GM21737 (cell line): ENCODE data around the gene RTL1.

Experiments used
- ATAC-seq: cut with Tn5 transposase; IDR thresholded peaks from one replicate; pipeline ENCODE4 v1.9.1; 2021; ENCODE audit warnings: mild to moderate bottlenecking, moderate library complexity; ENCODE audit not compliant: unreplicated experiment

The RTL1 gene

DNA sequence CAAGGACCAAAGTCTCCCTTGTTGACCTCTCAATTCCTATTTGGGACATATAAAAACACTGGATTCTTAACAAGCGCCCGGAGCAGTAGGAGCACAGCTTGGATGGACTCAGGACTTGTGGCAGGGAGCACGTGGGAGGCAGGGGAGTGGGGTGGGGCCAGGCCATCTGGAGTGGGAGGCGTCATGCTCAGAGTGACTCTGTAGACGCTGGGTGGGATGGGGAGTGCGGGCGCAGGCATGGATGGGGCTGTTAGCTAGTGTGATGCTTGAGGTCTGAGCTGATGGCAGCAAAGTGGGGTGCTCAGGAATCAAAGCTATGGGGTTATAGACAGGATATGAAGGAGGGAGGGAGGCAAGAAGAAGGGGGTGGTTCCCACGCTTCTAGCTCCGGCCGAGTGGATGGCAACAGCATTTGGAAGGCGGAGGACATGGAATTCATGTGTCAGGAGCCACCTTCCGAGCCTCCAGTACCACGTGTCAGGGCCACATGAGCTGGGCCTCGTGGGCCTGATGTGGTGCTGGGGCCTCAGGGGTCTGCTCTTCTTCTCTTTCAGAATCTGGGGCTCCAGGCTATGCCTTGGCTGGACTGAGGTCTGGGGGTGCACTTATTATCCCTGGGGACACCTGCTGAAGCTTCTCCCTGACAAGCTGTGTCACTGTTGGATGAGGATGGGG lies 51.4 kb downstream of the RTL1 start:
- ATAC-seq, result no peak

DNA sequence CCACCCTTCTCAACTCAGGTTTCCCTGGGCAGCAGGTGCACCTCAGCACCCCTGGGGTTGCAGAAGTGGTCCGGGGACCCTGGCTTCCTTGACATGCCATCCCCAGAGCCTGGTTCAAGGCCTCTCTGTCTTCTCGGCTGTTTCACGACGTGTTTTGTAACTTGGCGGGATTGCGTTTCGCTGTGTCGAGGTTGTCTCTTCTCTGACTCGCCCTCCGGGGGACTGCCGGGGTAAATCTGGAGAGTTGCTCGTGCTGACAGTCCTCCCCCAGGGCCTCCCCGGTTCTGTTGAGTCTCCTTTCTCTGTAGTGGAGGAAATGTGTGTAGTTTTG lies 52.0 kb downstream of the RTL1 start:
- ATAC-seq, result no peak

DNA sequence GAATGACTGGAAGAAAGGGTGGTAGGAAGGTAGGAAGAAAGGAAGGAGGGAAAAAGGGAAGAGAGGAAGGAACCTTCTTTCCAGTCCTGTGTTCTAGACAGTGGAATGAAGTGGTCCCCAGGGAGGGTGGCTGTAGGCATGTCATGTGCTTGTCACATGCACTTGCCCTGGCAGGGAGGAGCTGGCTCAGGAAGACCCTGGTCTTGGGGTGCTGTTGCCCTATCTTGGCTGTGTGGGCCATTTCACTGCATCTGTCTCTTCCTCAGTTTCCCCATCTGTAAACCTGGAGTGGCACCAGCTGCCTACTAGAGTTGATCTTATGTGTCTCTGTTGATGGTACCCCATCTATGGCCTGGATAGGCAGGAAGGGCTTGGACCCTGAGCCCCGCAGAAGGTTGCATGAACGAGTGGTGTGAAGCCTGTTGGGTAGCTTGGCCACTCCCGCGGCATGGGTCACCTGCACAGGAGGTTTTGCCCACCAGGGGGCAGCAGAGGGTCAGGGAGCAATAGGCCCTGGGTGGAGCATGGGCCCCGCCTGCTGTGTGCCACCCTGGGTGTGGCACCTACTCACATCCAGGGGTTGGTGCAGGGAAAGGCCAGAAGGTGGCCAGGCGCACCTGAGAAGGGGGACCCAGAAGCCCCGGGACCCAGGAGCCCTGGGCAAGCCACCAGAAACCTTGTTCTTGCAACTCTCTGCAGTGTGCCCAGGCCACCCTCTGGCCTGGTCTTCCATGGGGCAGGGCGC lies 52.5 kb downstream of the RTL1 start:
- peak; percentile 68 for ATAC-seq

DNA sequence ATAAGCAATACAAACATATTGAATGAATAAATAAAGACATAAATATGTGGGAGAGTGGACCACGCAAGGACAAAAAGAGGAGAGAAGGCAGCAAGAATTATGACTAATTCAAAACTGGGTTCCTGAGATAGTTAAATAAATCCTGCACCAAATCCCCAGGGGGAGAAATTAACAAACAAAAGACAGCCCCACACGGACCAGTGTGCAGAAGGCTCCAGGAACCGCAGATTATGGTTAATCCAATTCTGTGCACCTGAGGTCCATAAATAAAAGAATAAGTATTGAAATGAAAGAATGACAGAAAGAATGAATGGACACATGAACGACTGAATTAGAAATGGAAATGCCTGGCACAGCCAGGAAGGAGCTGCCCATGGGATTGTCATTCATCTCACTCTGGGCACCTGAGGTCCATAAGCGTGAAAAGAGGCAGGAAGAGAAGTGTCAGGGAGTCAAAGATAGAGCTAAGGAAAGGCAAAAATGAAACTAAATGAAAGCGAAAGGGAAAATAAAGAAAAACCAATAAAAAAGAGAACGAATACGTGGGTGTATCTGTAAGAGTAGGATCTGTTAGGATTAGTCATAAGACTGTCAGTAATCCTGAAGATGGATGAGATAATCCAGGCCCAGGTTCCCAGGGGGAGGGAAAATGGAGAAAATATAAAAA lies 54.3 kb downstream of the RTL1 start:
- ATAC-seq, result no peak

DNA sequence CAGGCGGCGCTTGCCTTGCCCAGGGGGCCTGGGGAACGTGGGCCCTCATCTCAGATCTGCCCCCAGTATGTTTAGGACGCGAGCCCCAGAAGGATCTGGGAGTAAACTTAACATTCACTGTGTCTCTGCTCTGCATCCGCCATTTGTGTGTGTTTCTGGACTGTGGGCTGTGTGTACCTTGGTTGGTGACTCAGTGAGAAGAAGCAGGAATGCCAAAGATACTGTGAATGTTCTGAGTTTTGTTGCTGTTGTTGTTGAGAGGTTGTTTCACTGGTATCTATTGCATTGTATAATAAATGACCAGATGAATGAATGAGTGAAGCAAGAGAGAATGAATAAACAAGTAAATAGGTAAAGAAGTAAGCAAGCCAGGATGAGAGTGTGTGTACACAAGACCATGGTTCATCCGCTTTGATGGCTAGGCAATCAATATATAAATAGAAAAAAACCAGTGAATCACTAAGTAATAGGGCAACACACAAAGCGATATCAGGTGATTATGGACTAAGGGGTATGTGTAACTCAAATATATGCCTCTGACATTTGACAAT lies 57.1 kb downstream of the RTL1 start:
- ATAC-seq, result no peak

DNA sequence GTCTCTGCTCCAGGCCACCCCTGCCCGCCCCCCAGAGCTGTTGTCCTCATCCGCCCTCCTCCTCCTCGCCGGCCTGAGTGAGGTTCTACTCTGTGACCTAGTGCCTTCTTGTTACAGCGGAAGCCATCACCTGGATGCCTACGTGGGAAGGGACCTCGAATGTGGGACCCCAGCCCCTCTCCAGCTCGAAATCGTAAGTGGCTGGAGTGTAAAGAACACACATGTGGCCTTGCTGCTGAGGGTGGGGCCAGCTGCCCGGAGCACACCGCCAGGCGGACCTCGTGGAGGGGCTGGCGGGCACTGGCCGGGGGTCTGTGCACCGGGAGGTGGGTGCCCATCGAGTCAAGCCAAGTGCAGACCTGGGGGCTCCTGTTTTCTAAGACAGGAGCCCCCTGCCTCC lies 58.2 kb downstream of the RTL1 start:
- ATAC-seq, result no peak

DNA sequence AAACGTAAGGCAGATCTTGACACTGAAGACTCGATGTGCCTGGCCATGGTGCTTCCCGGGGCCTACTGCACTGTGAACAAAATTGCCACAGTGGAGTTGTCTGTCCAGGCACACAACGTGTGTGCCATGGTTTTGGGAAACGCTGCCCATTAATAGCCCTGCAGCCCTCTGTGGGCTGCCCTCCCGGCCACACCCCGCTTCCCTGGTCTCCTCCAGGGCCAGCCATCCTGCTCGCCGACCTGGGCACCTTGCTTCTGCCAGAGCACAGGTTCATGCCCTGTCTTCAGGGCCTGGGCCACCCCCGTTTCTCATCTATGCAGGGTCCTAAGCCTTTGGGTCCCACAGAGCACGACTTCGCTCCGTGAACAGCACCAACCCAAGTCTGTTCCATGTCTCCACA lies 58.7 kb downstream of the RTL1 start:
- no peak for ATAC-seq

DNA sequence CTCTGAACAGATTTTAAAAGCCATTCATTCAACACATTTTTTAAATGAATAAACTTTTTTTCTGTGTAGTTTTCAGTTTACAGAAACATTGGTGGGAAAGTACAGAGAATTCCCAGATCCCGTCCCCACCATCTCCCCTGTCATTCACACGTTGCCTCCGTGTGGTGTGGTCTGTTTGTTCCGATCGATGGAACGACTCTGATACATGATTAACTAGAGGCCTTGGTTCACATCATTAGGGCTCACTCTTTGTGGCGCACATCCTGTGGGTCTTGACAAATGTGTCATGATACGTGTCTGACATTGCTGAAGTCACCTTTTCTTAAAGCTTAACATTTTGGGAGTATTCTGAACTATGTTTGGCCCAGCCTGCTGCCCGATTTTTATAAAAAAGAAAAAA lies 59.1 kb downstream of the RTL1 start:
- ATAC-seq, result no peak

DNA sequence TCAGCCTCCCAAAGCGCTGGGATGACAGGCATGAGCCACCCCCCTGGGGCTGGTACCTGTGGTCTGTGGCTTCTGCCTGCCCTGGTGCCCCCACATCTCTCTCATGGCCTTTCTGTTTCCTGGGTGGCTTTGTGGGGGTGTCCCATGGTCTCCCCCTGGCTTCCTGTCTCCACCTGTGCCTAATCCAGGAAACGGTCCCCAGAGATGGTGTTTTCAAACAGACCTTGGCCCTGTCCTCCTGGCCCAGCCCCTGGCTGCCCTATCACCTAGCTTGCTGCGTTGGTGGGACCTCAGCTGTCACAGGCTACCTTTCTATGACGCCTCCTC lies 59.5 kb downstream of the RTL1 start:
- ATAC-seq, result no peak

DNA sequence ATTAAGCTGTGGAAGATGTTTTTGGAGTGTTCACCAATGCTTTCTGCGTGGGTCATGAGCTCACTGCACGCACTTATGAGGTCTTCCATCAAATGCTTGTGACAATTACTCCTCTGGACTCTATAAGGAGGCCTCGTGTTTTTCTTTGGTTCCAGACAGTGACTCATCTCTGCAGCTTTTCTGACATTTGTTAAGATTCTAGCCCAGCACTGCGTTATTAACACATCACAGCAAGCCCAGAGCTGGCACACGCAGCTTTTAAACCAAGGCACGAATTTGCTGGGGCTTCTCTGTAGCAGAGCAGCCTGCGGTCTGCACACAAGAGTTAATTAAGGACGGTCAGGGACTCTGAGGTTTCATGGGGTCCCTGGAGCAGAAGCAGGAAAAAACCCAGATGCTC lies 60.7 kb downstream of the RTL1 start:
- ATAC-seq, result no peak

DNA sequence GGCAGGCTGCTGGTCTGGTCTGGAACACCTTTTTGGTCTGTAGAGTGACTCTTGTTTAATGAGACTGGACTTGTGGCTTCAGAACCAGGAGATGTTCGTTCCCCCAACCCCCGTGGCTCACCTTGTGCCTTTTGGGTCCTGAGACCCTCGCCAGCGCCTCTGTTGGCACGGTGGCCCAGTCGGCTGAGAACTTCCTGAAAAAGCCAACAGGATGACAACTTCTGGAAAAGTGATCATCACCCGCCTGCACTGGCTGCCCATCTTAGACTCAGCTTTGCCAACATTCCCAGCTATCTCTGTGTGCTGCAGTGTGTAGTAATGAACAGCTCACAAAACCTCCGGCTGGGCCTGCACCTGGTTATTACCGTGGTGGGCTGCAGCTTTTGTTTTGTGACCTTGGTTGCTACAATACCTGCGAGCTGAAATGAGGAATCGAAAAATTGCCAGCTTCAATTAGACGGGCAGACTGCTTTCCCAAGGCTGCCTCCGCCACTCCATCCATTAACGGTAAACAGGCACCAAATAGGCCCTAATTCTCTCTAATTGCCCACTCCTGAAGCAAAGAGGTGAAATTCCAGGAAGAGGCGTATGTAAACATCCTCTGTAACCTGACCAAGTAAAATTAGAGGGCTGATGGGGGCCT lies 61.6 kb downstream of the RTL1 start:
- ATAC-seq, result no peak

DNA sequence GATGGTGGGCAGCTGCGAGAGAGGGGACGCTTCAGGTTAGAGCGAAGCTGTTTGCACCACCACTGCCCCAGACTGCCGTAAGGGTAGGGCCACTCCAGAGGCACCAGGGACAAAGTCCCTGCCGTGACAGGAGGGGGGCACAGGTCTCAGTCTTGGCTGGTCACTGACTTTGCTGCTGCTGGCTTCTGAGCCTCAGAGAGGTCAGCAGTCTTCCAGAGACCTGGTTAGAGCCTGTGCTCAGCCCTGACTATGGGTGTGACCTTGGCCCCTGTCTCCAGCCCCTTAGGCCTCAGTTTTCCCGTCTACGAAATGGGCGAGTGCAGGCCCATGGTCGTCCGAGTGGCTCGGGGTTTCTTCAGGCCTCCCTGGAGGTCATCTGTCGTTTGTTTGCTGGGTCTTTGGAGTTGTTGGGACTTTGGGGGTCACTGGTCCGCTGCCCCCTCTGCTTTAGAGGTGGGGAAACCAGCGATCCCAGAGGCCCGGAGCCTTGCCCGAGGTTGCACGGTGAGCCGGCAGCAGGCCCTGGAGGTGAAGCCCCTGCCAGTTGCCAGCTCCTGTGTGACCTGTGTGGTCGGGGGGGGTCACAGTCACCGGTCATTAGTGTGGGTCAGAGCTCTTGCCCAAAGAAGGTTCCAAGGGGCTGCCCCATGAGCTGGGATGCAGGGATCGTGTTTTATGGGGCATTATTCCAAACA lies 62.3 kb downstream of the RTL1 start:
- no peak for ATAC-seq

DNA sequence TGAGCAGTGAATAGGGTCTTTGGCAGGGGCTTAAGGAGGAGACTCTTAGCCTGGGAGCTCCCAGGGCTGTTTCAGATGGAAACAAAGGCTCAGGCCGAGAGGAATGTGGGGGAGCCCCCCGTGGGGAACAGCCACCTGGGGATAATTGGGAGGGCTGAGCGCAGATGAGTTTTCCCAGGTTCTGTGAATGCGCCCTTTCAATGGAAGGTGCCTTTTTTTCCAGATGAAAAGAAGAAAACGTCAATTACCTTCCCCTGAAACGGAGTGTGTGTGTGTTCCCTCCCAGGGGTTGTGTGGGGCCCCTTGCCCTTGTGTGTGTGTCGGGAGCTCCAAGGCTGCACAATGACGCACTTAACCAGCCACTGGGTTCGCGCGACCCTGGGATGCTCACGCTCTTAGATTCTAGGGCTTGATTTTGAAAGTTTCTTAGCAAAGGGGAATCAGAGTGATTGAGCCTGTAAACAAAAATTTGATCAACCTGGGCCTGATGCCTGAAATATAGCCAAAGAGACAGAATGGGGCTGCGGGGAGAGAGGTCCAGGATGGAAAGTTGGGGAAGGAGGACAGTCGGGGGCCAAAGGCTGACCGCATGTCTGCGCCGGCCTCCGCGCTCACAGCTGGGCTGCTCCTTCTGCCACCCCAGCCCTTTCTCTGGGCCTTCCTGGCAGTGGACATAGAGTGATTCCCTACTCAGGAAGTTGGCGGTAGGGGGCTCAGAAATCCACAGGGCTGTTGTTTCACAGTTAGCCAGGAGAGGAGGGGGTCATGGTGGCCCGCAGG lies 63.0 kb downstream of the RTL1 start:
- ATAC-seq, result no peak

DNA sequence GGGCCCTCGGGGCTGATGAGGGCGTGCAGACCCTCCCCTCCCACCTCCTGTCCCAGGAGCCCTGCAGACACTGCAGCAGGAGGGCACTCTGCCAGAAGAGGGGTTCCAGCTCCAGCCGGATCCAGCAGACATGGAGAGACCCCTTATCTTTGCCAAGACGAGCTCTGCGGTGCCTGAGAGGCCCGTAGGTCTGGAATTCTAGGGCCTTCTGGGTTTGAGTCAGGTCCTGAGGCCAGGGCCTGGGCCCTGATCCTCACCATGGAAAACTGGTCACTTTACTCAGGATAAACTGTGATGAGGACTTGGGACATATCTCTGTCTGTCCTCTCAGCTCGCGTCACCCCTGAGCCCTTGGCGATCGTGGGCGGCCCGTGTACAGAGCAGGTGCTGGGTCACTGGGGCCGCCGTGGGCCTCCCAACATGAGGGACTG lies 63.8 kb downstream of the RTL1 start:
- ATAC-seq, result no peak

DNA sequence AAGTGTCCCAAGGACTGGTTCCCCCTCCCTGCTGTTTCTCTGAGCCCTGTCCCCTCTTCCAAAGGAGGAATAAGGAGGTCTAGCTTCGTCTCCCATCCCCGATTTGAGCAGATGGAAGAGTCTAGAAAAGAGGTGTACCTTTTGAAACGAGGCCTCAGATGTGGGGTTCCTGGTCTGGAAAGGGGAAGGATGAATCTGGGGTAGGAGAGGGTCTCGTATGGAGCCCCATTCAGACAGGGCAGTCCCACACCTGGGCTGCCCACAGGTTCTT lies 64.3 kb downstream of the RTL1 start:
- ATAC-seq, result no peak

DNA sequence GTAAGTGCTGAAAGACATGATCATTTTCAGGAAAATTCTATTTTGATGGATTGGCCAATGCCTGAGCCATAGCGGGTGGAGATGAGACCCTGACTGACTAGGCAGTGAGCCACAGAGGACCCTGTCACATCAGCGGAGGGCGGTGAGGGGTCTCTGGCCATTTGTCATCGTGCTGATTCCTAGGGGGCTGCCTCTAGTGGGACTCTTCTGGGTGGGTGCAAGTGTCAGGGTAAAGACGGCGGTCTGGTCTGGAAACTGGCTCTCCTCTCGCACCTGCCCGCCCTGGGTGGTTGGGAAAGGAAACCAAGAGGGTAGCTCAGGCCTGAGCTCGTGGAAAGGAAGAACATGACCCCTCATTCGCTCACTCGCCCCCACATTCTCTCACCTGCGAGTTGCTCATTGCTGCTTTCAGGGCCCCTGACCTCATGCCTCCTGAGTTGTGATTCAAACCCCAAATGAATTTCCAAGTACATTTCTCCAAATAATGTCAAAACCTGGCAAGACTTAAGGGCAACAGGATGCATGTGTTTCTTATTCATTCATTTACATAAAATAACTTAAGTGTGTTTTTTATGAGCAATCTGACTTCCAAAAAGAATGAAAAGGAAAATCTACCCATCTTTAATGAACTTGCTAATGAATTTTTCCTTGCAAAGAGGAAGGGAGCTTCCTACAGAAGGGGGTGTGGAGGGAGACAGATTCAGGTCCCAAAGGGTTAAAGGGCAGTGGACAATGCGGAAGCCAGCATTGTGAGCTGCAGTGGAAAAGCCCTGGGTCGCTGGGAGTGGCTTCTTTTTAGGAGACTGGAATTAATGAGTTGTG lies 64.8 kb downstream of the RTL1 start:
- no peak for ATAC-seq

DNA sequence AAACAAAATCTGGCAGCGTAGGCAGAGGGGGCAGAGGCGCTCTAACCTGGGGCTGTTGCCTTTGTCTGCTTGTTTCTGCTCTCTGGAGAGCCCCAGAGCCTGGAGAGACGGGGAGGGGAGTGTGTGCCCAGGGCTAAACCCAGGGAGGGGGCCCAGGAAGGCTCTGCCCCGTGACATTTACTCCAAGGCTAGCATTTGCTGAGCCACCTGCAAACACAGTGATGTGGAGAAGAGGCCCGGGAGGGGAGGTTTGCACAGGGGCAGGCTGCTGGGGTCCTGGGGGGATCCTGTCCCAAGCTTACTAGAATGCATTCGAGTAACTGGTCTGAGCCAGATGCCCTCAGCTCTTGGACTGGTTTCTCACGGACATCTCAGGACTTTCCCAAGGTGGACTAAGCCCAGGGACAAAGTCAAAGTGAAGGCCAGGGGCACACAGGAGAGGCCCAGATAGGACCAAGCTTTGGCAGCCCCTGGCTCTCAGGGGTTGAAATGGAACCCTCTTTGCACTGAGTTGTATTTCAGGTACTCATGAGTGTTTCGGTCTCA lies 65.6 kb downstream of the RTL1 start:
- ATAC-seq, result no peak

DNA sequence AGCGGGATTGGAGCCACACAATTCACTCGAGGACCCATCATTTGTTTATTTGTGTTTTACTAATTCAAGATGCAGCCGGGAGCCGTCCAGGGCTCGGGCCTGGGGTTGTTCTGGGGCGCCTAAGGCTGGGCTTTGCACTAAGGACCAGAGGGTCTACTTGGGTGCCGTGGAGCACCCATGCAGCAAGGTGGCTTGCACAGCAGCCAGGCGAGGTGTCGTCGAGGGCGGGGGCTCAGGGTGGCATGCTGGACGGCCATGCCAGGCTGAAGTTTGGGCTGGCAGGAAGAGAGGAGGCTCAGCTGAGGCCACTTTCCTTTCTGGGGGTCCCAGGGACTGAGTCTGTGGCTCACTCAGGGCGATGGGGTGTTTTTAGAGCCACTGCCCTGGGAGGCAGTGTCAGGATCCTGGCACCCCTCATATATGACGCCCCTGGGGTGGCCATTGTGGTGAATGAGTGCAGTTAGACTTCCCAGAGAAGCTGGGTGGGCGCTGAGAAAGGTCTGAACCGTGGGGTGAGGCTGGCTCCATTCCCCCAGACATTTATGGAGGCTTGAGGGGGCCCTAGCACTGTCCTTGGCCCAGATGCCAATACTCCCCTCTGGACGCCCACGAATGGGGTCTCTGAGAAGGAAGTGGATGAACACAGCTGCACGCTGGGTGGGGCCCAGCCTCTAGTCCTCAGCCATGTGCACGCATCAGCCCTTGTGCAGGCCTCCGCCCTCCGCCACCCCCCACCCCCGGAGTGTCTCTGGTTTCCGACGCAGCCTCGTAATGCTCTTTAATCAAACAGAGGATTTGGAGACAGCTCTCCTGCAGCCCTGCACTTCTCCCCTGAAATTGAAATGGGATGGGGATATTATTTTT lies 66.3 kb downstream of the RTL1 start:
- ATAC-seq, result no peak
